ENCODE results near the gene SPACA4.

- TF ChIP-seq, protein P1, sequence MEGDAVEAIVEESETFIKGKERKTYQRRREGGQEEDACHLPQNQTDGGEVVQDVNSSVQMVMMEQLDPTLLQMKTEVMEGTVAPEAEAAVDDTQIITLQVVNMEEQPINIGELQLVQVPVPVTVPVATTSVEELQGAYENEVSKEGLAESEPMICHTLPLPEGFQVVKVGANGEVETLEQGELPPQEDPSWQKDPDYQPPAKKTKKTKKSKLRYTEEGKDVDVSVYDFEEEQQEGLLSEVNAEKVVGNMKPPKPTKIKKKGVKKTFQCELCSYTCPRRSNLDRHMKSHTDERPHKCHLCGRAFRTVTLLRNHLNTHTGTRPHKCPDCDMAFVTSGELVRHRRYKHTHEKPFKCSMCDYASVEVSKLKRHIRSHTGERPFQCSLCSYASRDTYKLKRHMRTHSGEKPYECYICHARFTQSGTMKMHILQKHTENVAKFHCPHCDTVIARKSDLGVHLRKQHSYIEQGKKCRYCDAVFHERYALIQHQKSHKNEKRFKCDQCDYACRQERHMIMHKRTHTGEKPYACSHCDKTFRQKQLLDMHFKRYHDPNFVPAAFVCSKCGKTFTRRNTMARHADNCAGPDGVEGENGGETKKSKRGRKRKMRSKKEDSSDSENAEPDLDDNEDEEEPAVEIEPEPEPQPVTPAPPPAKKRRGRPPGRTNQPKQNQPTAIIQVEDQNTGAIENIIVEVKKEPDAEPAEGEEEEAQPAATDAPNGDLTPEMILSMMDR (IDR thresholded peaks at IDR 0.05; ENCODE audit: low read depth, low read length, poor library complexity, severe bottlenecking), result peak; percentile 15
- TF ChIP-seq EZH2phosphoT487 (IDR thresholded peaks at IDR 0.05; ENCODE audit: borderline replicate concordance, low read length), result no peak
Measured at GRCh38 chr19:48619692-48620585, 13.4 kb downstream of the SPACA4 start.
